NCI-H1930 (cell line): Measurements from ENCODE around the gene SKA3.
"Not testable (repeated sequence)": the region's sequence is repeated elsewhere in the genome, so short reads cannot be mapped to it uniquely, and the experiment has no call there.

ENCODE experiments used
- DNase-seq, 2 experiments: peaks; one replicate each; lab custom pipeline; 2025; lab: John Stamatoyannopoulos, UW

SKA3 gene

DNA sequence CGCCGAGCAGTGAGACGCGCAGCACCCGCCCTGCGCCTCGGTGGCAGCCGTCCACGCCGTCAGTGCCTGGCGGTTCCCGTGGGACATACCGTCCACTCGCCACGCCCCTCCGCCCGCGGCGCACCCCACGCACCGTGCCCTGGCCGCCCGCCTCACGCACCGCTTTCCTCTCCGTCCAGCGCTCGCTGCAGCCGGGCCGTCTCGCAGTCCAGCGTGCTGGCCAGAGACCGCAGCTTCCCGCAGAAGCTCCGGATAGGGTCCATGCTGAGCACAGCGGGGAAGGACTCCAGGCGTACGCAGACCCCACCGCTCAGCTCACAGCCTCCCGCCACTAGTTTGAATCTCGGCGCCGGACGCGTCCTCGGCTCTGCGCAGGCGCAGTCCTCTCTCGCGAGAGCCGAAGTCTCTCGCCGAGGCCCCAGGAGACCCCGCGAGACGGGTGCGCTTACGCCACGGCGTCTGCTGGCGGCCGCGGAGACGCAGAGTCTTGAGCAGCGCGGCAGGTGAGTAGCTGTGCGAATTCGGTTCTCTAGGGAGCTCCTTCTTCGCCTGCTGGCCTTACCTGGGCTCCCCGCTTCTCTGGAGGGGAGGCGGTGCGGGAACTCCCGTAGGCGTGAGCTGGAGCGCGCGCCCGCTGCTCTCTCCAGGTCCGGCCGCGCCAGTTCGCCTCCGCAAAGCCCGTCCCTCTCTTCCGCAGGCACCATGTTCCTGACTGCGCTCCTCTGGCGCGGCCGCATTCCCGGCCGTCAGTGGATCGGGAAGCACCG lies at the start of gene SKA3, which contains the start of gene MRPL57:
TSS of gene SKA3 (minus strand) at position 338 of the 767 bp plus-strand sequence. CDS start at position 263, 75 bp downstream.
TSS of gene MRPL57 (plus strand) at position 444 of the 767 bp plus-strand sequence. CDS start at position 703, 259 bp downstream.
- DNase-seq, result peak; percentile 95 to 97

DNA sequence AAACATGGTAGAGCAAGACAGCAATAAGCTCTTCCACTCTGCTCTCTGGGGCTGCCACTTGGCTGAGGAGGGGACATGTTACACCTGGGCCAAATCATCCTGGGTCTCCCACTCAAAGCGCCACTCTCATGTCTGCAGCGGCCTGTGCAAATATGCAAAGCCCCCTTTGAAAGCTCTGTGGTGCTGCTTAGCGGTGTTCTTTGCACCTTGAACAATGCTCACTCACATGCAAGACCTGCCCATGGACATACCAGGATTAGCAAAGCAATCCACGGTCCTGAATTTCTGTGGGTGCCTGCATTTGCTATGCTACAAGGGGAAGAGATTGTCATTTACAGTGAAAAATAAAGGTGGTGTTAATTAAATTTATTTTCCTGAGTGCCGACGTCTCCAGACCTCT lies 48.7 kb upstream of the SKA3 start:
- DNase-seq, result no peak

DNA sequence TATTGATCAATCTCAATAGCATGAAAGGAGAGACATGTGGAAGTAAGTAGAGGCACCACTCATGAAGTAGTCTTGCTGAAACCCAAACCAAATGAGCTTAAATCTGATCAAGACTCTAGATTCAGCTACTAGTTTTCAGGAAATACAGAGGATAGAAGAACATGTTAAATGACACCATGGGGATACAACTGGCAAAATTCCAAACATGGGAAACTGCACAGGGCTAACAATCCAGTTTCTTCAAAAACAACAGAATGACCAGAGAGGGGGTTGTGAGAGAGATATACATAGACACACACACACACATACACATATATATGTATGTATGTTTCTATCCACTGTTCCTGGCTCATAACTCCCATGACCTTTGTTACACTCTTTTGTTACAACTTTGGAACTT lies 44.9 kb upstream of the SKA3 start:
- no peak for DNase-seq

DNA sequence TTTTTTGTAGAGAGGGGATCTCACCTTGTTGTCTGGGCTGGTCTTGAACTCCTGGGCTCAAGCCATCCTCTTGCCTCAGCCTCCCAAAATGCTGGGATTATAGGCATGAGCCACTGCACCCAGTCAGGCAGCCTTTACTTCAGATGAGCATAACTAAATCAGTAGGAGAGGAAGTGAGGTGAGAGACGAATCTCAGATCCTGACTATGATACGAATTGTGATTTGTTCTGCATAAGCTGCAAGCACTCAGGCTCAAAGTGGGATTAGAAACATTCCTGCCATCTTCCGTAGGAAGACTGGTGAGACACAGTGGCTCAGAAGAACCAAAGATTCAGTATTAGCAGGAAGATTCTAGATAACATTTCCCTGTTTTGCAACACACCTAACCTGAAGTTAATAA lies 43.4 kb upstream of the SKA3 start:
- not testable (repeated sequence) for DNase-seq

DNA sequence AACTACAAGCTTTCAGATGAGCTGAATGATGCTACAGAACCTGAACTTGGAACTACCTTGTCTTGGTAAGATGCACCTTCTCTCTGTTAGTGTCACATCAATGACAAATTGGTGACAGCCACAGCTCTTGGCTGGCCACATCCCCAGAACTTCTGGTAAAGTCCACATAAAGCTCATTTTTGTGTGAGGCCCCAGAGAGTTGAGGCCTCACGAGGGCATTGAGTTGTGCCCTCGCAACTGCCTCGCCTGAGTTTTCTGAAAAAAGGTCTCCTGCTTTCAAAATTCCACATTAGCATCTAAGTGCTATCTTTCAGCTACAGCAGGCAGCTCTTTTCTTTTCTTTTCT lies 42.7 kb upstream of the SKA3 start:
- no peak for DNase-seq

DNA sequence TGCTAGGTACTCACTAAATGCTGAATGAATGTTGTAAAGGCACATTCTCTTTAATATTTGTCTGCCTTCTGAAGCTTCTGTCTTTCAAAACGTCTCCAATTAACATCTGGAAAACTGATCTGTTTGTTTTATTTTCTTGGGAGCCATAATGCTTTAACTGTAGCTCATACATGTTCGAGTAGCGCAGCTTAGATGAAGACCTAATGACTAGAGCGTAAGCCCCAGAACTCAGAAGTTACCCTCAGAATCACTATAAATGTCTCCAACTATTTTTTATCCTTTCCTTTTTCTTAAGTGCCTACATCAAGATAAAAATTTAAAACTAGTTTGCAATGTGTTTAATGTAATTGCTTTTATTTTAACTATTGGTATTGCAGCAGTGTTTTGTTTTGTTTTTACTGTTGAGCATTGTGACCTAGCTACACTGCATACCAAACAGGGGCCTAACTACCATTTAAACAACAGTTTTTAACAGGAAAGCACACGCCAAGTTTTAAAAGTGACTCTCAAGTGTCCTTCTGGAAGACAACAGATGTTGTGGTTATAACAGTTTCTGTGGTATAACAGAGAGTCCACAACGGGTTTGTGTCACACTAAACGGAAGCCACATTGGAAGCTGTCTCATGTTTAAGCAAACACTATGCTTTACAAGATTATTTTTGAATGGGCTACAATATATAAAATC lies 42.1 kb upstream of the SKA3 start:
- no peak for DNase-seq

DNA sequence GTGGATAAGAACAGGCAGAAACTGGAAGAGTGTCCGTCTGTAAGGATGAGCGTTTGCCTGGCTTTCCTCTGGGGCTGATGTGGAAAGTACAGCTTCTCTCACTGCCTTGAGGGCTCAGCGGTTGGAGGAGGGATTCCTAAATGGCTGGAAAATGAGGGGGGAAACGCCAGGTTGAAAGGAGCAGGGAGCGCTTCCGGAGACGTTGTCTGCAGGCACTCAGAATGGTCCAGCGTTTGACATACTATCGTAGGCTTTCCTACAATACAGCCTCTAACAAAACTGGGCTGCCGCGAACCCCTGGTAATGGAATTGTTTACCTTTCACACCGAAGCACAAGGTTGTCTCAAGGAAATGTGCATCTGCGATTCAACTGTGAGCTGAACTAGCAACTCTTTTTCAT lies 40.0 kb upstream of the SKA3 start:
- no peak for DNase-seq

DNA sequence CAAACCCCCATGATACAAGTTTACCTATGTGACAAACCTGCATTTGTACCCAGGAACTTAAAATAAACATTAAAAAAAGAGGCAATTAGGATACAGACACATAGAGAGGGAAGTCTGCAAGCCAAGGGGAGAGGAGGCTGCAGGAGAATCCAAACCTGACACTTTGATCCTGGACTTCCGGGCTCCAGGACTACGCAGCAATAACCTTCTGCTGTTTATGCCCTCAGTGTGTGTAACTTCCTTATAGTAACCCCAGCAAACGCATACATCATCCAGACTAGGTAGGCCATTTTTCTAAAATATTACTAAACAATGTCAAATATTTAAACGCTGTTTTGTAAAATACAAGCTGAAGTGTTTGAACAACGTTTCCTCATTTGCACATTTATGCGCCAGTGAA lies 39.1 kb upstream of the SKA3 start:
- not testable (repeated sequence) for DNase-seq

DNA sequence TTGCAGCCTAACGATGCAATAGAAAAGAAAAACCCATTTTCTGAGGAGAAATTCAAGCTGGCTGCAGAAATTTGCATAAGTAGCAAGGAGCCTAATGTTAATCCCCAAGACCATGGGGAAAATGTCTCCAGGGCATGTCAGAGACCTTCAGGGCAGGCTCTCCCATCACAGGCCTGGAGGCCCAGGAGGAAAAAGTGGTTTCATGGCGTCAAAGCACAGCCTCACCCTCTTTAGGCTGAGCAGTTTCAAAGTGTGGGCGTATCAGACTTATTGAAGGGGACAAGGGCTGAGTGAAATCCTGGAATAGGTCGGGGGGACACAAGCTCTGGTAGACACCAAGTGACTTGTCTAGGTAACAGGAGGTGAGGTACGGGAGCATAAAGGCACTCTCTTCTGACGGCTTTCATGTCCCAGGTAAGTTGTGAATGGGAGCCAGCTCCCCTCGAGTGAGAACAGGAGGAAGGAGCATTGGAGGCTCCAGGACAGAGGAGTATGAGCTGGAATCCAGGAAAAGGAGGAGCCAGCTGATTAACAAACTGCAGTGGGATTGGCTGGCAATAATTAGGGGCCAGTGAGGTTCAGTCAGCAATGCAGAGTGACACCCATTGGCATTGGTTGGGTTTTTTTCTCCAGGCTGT lies 35.9 kb upstream of the SKA3 start:
- DNase-seq, result no peak

DNA sequence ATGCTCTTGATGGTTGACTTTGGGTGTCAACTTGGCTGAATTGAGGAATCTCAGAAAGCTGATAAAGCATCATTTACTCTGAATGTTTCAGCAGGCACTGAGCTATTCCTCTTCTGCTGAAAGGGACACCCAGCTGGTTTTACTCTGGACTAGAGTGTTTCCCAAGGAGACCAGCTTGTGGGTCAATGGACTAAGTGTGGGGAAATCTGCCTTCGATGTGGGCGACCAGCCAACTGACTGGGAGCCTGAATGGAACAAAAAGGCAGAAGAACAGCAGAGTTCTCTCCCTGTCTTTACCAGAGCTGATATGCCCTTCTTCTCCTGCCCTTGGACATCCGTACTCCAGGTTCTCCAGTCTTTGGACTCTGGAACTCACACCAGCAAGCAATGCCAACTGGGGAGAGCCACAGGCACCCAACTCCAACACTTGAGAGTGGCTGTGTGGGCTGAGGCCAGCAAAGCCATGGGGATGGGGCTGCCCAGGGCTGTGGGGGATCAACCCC lies 32.4 kb upstream of the SKA3 start:
- DNase-seq, result no peak

DNA sequence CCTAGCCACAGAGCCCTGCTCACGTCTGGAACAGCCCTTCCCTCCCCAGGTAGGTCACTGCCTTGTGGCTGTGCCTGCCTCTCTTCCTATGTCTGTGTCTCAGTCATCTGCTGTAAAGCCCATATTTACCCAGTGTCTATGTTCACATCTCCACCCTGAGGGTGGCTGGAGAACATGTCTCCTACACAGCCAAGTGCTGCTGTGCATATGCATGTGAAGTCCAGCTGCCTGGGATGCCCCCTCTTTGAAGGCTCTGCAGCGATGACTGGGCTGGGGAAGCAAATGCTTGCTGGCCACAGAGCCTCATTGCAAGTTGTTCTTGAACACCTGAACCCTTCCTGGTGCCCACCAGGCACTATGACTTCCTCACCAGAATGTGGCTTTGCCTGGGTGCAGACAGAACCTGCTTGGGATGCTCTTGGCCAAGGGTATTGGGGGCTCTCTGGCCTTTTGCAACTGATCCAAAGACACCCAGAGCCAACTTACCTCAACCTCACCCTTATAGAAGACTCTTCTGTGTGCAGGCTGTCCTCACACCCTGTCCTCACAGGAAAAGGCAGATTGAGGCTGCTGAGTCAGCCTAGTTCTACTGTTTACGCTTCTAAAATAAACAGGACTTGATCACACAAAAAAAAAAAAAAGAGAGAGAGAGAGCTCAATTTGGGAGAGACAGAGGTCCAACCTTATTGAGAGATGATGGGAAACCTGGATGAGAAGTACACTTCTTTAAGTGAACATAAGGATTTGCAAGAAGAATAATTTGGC lies 26.6 kb upstream of the SKA3 start:
- no peak for DNase-seq

DNA sequence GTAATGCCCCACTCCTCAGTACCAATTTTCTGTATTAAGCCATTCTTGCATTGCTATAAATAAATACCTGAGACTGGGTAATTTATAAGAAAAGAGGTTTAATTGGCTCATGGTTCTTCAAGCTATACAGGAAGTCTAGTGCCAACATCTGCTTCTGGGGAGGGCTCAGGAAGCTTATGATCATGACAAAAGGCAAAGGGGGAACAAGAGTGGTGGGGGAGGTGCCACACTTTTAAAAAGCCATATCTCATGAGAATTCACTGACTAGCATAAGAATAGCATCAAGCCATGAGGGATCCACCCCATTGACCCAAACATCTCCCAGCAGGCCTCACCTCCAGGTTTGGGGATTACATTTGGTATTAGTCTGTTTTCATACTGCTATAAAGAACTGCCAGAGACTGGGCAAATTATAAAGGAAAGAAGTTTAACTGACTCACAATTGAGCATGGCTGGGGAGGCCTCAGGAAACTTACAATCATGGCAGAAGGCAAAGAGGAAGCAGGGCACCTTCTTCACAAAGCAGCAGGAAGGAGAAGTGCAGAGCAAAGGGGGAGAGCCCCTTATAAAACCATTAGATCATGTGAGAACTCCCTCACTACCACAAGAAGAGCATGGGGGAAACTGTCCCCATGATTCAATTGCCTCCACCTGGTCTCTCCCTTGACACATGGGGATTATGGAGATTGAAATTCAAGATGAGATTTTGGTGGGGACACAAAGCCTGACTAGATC lies 25.3 kb upstream of the SKA3 start:
- not testable (repeated sequence) for DNase-seq

DNA sequence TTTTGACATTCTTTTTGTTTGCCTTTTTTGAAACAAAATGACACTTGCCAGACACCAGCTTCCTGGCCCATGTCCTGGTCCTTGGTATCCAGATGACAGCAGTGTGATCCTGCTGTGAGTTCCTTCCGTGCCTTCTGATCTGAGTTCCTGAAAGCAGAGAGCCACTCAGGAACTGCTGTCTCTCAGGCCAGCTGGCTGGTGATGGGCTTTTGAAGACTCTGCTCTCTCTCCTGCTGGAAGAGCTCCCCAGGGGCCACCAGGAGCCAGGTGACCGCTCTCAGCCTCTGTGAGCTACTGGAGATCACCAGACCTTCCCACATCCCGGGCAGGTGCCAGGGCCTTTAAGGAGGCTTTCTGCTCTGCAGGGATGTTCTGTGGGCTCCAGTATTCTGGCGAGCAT lies 22.0 kb upstream of the SKA3 start:
- not testable (repeated sequence) for DNase-seq

DNA sequence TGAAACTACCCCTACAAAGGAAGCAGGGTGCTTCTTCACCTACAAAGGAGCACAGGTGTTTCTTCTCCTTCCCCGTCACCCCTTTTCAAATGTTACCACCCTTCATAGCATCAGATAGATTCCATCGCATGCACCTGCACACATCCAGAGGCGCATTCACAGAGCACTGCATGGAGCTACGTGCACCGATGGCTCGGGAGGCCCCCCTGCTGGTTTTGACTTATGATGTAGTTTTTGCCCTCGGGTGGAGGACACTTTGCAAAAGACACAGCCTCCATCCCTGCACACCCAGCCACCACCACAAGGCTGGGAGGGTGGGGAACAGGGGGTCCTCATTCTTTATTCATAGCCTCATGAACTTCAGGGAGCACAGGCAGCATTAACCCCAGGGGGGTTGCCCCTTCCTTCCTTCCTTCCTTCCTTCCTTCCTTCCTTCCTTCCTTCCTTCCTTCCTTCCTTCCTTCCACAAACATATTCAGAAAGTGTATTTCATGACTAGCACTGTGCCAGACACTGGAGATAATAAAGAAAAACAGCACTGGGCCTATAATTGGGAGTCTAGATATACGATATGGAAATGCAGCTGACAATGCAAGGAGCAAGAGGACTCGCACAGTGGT lies 21.4 kb upstream of the SKA3 start:
- not testable (repeated sequence) for DNase-seq

DNA sequence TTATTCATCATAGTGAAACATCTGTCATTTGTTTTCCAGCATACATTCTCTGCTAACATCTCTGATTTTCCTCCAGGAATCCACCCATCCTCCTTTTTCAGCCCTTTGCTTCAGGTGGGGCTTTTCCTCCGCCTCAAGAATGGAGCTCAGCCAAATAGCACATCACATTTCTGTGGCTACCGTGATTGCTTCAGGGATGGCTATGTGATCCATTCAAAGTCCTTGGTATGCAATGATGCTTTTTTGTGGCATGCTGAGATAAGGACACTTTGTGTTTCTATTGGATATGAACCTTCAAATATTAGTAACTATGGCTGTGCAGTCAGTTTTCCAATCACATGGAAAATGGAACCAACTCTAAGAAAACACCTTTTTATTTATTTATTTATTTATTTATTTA lies 18.4 kb upstream of the SKA3 start:
- DNase-seq, result not testable (repeated sequence)

DNA sequence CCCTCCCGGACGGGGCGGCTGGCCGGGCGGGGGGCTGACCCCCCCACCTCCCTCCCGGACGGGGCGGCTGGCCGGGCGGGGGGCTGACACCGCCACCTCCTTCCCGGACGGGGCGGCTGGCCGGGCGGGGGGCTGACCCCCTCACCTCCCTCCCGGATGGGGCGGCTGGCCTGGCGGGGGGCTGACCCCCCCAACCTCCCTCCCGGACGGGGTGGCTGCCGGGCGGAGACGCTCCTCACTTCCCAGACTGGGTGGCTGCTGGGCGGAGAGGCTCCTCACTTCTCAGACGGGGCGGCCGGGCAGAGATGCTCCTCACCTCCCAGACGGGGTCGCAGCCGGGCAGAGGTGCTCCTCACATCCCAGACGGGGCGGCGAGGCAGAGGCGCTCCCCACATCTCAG lies 10.1 kb upstream of the SKA3 start:
- not testable (repeated sequence) for DNase-seq

DNA sequence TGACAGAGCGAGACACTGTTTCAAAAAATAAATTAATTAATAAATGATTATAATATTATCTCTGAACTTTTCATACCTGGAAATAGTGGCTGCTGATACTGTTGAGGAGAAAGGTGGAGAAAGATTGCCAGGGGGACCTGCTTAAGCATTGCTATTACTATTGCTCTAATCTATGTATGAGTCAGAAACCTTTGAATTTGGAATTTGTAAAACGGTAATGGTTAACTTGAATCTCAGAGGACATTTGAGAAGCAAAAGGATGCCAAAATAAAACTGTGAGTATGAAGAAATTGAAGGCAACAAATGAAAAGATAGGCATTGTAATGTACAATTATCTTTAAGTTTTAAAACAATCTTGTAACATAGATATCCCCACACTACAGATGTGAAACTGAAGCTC lies 5.3 kb upstream of the SKA3 start:
- DNase-seq, result no peak

DNA sequence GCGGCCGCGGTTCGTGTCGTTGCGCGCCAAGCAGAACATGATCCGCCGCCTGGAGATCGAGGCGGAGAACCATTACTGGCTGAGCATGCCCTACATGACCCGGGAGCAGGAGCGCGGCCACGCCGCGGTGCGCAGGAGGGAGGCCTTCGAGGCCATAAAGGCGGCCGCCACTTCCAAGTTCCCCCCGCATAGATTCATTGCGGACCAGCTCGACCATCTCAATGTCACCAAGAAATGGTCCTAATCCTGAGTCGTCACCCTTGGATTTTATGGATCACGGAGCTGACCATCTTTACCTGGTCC lies 581 bp upstream of the SKA3 start:
- no peak for DNase-seq

DNA sequence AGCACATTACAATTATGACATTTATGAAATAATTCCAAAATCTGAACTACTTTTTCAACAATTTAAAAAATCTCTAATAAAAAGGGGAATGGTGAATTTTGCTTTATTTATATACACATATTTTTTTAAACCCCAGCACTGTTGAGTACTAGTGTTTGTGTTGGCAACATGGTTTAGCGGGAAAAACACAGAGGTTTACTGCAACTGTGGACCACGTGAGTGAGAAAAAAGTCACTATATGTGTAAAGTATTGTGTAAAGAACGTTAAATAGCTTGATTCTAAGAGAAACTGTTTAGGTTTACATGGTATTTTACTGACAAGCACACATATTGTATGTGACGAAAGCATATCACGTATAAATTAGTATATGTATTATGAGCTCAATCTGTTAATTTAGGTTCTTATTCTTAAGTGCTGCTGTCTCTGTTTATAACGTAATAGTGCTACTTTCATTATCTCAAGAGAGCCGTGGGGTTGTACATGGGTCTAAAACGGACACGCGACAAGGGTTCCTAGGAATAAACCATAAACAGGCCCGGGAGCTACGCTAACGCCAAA lies 617 bp downstream of the SKA3 start:
- no peak for DNase-seq

DNA sequence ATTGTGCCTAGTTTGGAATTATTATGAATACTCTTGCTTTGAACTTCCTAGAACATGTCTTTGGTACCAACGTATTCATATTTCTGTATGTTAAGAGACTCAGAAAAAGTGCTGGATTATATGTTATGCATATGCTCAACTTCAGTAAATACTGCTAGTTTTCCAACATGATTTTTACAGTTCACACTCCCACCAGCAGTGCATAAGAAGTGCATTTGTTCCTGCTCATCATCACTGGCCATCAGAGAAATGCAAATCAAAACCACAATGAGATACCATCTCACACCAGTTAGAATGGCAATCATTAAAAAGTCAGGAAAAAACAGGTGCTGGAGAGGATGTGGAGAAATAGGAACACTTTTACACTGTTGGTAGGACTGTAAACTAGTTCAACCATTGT lies 2.6 kb downstream of the SKA3 start:
- DNase-seq, result not testable (repeated sequence)

DNA sequence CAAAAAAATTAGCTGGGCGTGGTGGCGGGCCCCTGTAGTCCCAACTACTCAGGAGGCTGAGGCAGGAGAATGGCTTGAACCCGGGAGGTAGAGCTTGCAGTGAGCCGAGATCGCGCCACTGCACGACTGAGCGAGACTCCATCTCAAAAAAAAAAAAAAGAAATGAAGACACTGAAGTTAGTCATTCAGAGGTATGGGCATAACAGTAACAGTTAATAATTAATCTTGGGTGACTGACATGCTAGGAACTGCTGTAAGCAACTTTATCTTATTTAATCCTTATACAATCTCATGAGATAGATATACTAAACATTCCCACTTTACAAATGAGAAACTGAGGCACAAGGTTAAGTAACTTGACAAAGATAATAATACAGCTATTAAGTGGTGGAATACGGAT lies 4.9 kb downstream of the SKA3 start:
- no peak for DNase-seq
